KMS-11 (cell line): ENCODE data around the gene CBLN3.

Source experiments
- H2AFZ ChIP-seq: fragments of 200-600 bp; sonication (generic); 2 replicates; pipeline ENCODE4 v1.6.1; 2016; ENCODE audit warnings: antibody characterized with exemption, mixed run types, low read depth
- H3K27ac ChIP-seq: fragments of 200-600 bp; sonication (generic); 2 replicates; pipeline ENCODE4 v1.6.1; 2016; ENCODE audit warnings: mild to moderate bottlenecking, mixed run types
- H3K27me3 ChIP-seq: fragments of 200-600 bp; sonication (generic); 2 replicates; pipeline ENCODE4 v1.6.1; 2017; ENCODE audit warnings: mild to moderate bottlenecking, low read depth, mixed run types, moderate library complexity; ENCODE audit not compliant: insufficient read depth
- H3K36me3 ChIP-seq: fragments of 200-600 bp; sonication (generic); 2 replicates; pipeline ENCODE4 v1.6.1; 2017; ENCODE audit warnings: mild to moderate bottlenecking, mixed run types; ENCODE audit not compliant: insufficient read depth
- H3K4me1 ChIP-seq: fragments of 200-600 bp; sonication (generic); 2 replicates; pipeline ENCODE4 v1.6.1; 2016; ENCODE audit warnings: mild to moderate bottlenecking, low read depth, mixed run types; ENCODE audit not compliant: poor library complexity, severe bottlenecking
- H3K4me2 ChIP-seq: fragments of 200-600 bp; sonication (generic); 2 replicates; pipeline ENCODE4 v1.7.0; 2016; ENCODE audit warnings: mild to moderate bottlenecking, mixed run types
- H3K4me3 ChIP-seq: fragments of 200-600 bp; sonication (generic); IDR thresholded peaks from 2 replicates; pipeline ENCODE4 v1.6.1; 2017; ENCODE audit warnings: low read depth, low read length, mixed read lengths; ENCODE audit not compliant: insufficient read depth
- H3K79me2 ChIP-seq: fragments of 200-600 bp; sonication (generic); 2 replicates; pipeline ENCODE4 v1.6.1; 2016; ENCODE audit warnings: low read depth, mixed run types; ENCODE audit not compliant: insufficient read depth
- H3K9ac ChIP-seq: fragments of 200-600 bp; sonication (generic); 2 replicates; pipeline ENCODE4 v1.6.1; 2016; ENCODE audit warnings: mild to moderate bottlenecking, mixed run types
- H4K20me1 ChIP-seq: fragments of 200-600 bp; sonication (generic); 2 replicates; pipeline ENCODE4 v1.6.1; 2016; ENCODE audit warnings: mild to moderate bottlenecking, mixed run types; ENCODE audit not compliant: insufficient read depth
- TF ChIP-seq, protein P1 (sequence below): fragments of 200-600 bp; sonication (generic); conservative IDR thresholded peaks from 2 replicates; pipeline ENCODE4 v1.6.1; 2017; ENCODE audit warnings: low read depth, mild to moderate bottlenecking, antibody characterized with exemption, low read length, moderate library complexity, mixed read lengths

Gene CBLN3

DNA sequence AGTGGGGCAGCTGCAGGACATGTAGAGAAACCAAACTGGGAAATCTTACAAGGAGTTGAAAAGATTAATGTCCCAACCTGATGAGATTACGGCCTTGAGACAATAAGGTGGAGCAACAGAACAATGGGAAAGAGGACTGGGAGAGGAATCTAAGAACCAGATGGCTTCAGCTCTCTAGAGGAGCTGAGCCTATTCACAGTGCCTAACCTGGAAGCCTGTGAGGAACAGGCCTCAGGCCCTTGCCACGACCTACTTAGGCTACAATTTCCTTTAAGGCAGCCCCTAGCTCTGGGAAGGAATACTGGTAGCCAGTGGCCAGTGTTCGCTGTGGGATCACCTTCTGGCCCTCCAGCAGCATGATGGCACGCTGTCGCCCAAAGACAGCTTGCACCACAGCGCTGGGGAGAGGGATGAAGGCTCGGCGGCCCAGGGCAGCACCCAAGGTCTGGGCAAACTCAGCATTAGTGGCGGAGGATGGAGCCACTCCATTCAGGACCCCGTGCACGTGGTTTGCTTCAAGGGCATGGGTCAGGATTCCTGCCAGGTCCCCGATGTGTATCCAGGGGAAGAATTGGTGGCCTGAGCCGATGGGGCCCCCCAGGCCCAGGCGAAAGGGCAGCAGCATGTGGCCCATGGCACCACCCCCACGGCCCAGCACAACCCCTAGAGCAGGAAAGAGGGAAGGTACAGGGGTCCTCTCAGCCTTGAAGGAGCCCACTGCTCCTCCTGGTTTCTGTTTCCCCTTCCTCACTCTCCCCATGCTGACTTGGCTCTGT, 10.6 kb upstream of the CBLN3 start:
- Histone ChIP-seq H3K27ac (no peak overlapping the region), H2AFZ (no peak overlapping the region), H3K4me2 (no peak overlapping the region), H3K79me2 (no peaks in the 10 kb centered on the region; the same call in 1 of the 2 replicates), H3K4me3 (no peak overlapping the region), H3K9ac (no peak overlapping the region), H4K20me1 (no peaks in the 10 kb centered on the region), H3K27me3 (no peaks in the 10 kb centered on the region), H3K4me1 (peaks cover 17% of the 10 kb centered on the region), H3K36me3 (no peaks in the 10 kb centered on the region)
- TF ChIP-seq, protein P1, sequence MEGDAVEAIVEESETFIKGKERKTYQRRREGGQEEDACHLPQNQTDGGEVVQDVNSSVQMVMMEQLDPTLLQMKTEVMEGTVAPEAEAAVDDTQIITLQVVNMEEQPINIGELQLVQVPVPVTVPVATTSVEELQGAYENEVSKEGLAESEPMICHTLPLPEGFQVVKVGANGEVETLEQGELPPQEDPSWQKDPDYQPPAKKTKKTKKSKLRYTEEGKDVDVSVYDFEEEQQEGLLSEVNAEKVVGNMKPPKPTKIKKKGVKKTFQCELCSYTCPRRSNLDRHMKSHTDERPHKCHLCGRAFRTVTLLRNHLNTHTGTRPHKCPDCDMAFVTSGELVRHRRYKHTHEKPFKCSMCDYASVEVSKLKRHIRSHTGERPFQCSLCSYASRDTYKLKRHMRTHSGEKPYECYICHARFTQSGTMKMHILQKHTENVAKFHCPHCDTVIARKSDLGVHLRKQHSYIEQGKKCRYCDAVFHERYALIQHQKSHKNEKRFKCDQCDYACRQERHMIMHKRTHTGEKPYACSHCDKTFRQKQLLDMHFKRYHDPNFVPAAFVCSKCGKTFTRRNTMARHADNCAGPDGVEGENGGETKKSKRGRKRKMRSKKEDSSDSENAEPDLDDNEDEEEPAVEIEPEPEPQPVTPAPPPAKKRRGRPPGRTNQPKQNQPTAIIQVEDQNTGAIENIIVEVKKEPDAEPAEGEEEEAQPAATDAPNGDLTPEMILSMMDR: no peak

DNA sequence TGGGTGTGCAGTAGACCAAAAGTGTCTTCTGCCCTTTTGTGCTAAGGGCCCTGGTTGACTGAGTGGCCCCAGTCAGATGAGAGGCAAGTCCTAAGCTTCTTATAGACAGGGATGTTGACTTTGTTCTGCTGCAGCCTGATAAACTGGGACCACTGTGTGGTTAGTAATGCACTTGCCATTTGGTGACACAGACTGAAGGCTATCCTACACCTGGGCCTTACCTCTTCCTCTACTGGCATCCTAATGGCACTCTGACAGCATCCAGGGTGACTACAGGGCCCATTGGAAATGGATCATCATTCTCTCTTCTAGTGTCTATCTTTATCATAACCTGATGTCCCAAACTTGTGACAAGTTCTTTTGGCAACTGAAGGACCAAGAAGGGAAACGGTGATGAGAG, 9.8 kb upstream of the CBLN3 start:
- H3K9ac ChIP-seq: no peak overlapping the region
- H3K27ac ChIP-seq: no peak overlapping the region
- TF ChIP-seq, protein P1: no peak
- H3K79me2 ChIP-seq: no peaks in the 10 kb centered on the region; the same call in 1 of the 2 replicates
- H4K20me1 ChIP-seq: no peaks in the 10 kb centered on the region
- H3K4me2 ChIP-seq: no peak overlapping the region
- peaks cover 17% of the 10 kb centered on the region for H3K4me1 ChIP-seq
- H2AFZ ChIP-seq: no peak overlapping the region
- H3K27me3 ChIP-seq: no peaks in the 10 kb centered on the region
- H3K36me3 ChIP-seq: no peaks in the 10 kb centered on the region
- no peak overlapping the region for H3K4me3 ChIP-seq

DNA sequence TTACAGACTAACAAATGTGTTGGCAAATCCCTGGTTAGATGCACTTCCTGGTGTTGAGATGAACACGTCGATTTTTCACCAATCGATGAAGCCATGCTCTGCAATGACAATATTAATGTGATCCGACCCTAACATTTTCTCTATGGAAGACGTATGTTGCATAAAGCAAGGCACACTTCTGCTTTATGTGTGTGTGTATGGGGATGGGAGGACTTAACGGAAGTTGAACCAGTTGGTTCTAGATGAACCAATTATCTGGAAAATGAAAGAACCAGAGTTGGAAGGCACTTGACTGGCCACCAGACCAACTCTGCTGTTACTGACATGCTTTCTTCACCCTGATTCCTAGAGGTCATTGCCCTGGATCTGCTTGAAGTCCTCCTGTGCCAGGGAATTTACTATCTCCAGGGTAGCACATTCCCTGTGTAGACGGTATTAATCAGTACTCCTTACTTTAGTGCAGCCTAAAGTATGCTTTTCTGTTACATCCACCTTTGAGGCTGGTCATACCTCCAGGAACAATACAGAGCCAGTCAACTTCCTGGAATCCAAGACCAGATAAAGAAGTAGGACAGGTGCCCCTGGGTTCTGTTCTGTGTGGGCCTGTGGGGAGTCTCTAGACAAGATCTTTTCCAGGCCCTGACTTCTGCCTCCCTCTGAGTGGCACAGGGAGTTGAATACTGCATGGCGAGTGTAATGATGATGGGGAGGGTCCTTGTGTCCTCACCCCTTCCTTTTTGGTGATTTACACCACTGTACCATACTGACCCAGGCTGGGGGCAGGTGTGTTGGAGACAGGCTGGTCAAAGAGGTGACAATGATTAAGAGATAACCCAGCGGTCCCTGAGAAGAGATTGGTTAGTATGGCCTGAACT, 9.0 kb upstream of the CBLN3 start:
- peaks cover 16% of the 10 kb centered on the region for H3K4me1 ChIP-seq
- H3K4me3 ChIP-seq: no peak overlapping the region
- no peak overlapping the region for H3K9ac ChIP-seq
- no peak overlapping the region for H3K4me2 ChIP-seq
- H3K36me3 ChIP-seq: no peaks in the 10 kb centered on the region
- H4K20me1 ChIP-seq: no peaks in the 10 kb centered on the region
- no peaks in the 10 kb centered on the region for H3K27me3 ChIP-seq
- H2AFZ ChIP-seq: no peak overlapping the region
- TF ChIP-seq, protein P1: no peak
- no peaks in the 10 kb centered on the region; the same call in 1 of the 2 replicates for H3K79me2 ChIP-seq
- no peak overlapping the region for H3K27ac ChIP-seq

DNA sequence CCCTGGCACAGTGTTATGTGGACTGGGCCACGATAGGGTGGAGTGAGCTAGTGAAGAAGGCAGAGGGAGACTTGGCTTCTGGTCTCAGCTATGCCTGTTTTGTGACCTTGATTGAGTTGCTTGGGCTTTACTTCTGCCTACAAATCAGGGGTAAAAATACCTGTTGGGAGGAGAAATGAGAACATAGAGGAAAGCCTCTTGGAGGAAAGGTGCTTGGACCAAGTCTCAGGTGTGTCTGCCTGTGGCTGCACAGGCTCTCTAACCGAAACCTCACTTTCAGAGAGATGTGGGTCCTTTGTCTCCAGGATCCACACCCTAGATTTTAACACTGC, 8.2 kb upstream of the CBLN3 start:
- H3K4me2 ChIP-seq: no peak overlapping the region
- no peak overlapping the region for H3K9ac ChIP-seq
- TF ChIP-seq, protein P1: no peak
- H3K27ac ChIP-seq: no peak overlapping the region
- H3K36me3 ChIP-seq: no peaks in the 10 kb centered on the region
- H3K27me3 ChIP-seq: no peaks in the 10 kb centered on the region
- H3K4me3 ChIP-seq: no peak overlapping the region
- H2AFZ ChIP-seq: no peak overlapping the region
- peaks cover 14% of the 10 kb centered on the region for H3K4me1 ChIP-seq
- H3K79me2 ChIP-seq: no peaks in the 10 kb centered on the region
- H4K20me1 ChIP-seq: no peaks in the 10 kb centered on the region
